Adrenal gland (tissue), 12 donors: ENCODE data around the gene P2RY2. TPM values are rescaled to one million over a fixed set of nuclear protein-coding genes. Genes with fewer than 3 reads are reported as not detected.
"Not testable (repeated sequence)": the region's sequence is repeated elsewhere in the genome, so short reads cannot be mapped to it uniquely, and the experiment has no call there.

ENCODE experiments used
- DNase-seq, 7 donors: peaks; one replicate each; pipeline ENCODE4 v3.0.0-alpha.2; 2019 to 2020
- H3K27ac ChIP-seq, 5 donors: fragments of 200-600 bp; sonication (generic) in 4 of 5; 1 replicate in 3 of 5; 2 replicates in 2 of 5; pipeline versions ENCODE4 v1.5.1 to v1.8.0; 2016 to 2020; ENCODE audit warnings: mild to moderate bottlenecking in 1 of 5
- H3K27me3 ChIP-seq: fragments of 200-600 bp; 2 replicates; pipeline ENCODE4 v1.8.0; 2021
- H3K36me3 ChIP-seq, 2 donors: fragments of 200-600 bp; replicated peaks in 1 of 2; 1 replicate in 1 of 2; 2 replicates in 1 of 2; pipeline versions ENCODE4 v1.5.1 to v1.8.0; 2018 to 2022
- H3K4me1 ChIP-seq, 2 donors: fragments of 200-600 bp; replicated peaks in 1 of 2; 1 replicate in 1 of 2; 2 replicates in 1 of 2; pipeline versions ENCODE4 v1.5.1 to v1.8.0; 2018 to 2021
- H3K4me3 ChIP-seq, 4 donors: fragments of 200-600 bp; sonication (generic) in 3 of 4; one replicate each; pipeline ENCODE4 v1.5.1; 2016 to 2018
- H3K9me3 ChIP-seq, 3 donors: fragments of 200-600 bp; sonication (generic) in 1 of 3; replicated peaks in 1 of 3; 1 replicate in 2 of 3; 2 replicates in 1 of 3; pipeline versions ENCODE4 v1.5.1 to v1.8.0; 2016 to 2021
- CTCF ChIP-seq, 6 experiments: fragments of 450-650 bp in 4 of 6; fragments of 200-600 bp in 2 of 6; sonication (generic) in 1 of 6; IDR thresholded peaks; 1 replicate in 5 of 6; 2 replicates in 1 of 6; pipeline versions ENCODE4 v1.5.1 to v1.8.0; 2016 to 2021; ENCODE audit warnings: antibody characterized with exemption in 6 of 6, mild to moderate bottlenecking in 2 of 6, moderate library complexity in 1 of 6
- POLR2A ChIP-seq, 2 donors: fragments of 450-650 bp; IDR thresholded peaks; one replicate each; pipeline ENCODE4 v1.6.1; 2017; ENCODE audit warnings: antibody characterized with exemption in 2 of 2, mild to moderate bottlenecking in 2 of 2, moderate library complexity in 1 of 2
- WGBS, 4 donors: extraction: QIAGEN DNeasy Blood & Tissue Kit in 2 of 4; methylation state at CpG; one replicate each; pipeline versions ENCODE4 v1.1.5 to v1.1.7; 2013 to 2017; 5-methylcytosine and 5-hydroxymethylcytosine counted together
- intact Hi-C, 2 donors: fragments of 100-400 bp; cut with DNase I; formaldehyde crosslinking; loops; one replicate each; pipeline versions ENCODE4 v1.14.1 to v1.15.0; 2022 to 2023
- polyA plus RNA-seq, 3 donors: library from polyadenylated mRNA; stranded (reverse); fragments of 200-250 nt in 2 of 3; fragments of 350-450 nt in 1 of 3; fragmentation: Illumina TruSeq in 1 of 3; extraction: RNeasy Lipid Tissue Mini Kit (QIAGEN cat#74804) in 1 of 3; gene quantifications; one replicate each; pipeline ENCODE4 v1.2.3, GENCODE V29; 2013 to 2014
- total RNA-seq, 9 donors: library from RNA; depleted of rRNA in 4 of 9; stranded (reverse); fragments of >200 nt in 4 of 9; fragments of 120-200 nt in 1 of 9; fragmentation: NEBNext Ultra II Directional in 1 of 9; extraction: Animal tissue kit (Norgen Biotek cat#: 25700) in 1 of 9; gene quantifications; one replicate each; pipeline versions ENCODE4 v1.1.0 to v1.2.4, GENCODE V29; 2013 to 2023
- donor health status: healthy with polysubstance abuse.
- donor health status: Bipolar disorder and iron deficiency.
- donor health status: DM: yes; HTN: yes; CAD: no.
- donor health status: DM: no; HTN: no; CAD: no.
- donor health status: DM: no; HTN: no; CAD: no.
- donor health status: DM: yes; HTN: yes; CAD: no.

The P2RY2 gene
- total and polyA plus RNA-seq, 12 donors: 1.3 to 51.6 (median 7.6) TPM

- WGBS, 4 donors: 82 to 94% (median 90%) methylated on average over 7 of the region's 7 CpGs
- TF ChIP-seq POLR2A (IDR thresholded peaks at IDR 0.05) (no peak), CTCF (IDR thresholded peaks at IDR 0.05) (no peak)
- H3K27me3 ChIP-seq: no peaks in the 10 kb centered on the region
- peak overlapping the region in 3 of 5 donors; percentile 17 to 76 (median 49) for H3K27ac ChIP-seq
- H3K36me3 ChIP-seq: no peaks in the 10 kb centered on the region
- H3K4me1 ChIP-seq: peaks cover 0 to 4% of the 10 kb centered on the region in 2 donors
- H3K9me3 ChIP-seq: no peaks in the 10 kb centered on the region
- H3K4me3 ChIP-seq: peak overlapping the region in 1 of 4 donors; percentile 19
- DNase-seq: peak in 1 of 7 donors; percentile 2
- intact Hi-C loops: no loop called here
These were observed 54.6 kb downstream of the P2RY2 start for GRCh38 chr11:73272680-73273038.

GRCh38 chr11:73273222-73273895 lies 55.3 kb downstream of the P2RY2 start:
- intact Hi-C loops: no loop called here
- Histone ChIP-seq H3K27ac (no peak overlapping the region), H3K9me3 (no peaks in the 10 kb centered on the region), H3K4me3 (peak overlapping the region in 1 of 4 donors; percentile 26), H3K36me3 (no peaks in the 10 kb centered on the region), H3K4me1 (peaks cover 0 to 5% of the 10 kb centered on the region in 2 donors), H3K27me3 (no peaks in the 10 kb centered on the region)
- TF ChIP-seq CTCF (IDR thresholded peaks at IDR 0.05) (no peak), POLR2A (IDR thresholded peaks at IDR 0.05) (no peak)
- DNase-seq: peak in 4 of 7 donors; percentile 0 to 34 (median 9)
- WGBS, 4 donors: 56 to 77% (median 73%) methylated on average over 8 of the region's 8 CpGs

- H3K27ac ChIP-seq, H3K4me1 ChIP-seq, H3K27me3 ChIP-seq, H3K9me3 ChIP-seq, H3K36me3 ChIP-seq, DNase-seq, intact Hi-C loops: not testable (repeated sequence)
- 72 to 88% (median 81%) methylated on average over 4 of the region's 4 CpGs for WGBS, 4 donors
- H3K4me3 ChIP-seq: peak overlapping the region in 1 of 4 donors; percentile 12
These were observed 56.1 kb downstream of the P2RY2 start for GRCh38 chr11:73274191-73274590.

- peak overlapping the region in 1 of 5 donors; percentile 65 for H3K27ac ChIP-seq
- no peaks in the 10 kb centered on the region for H3K36me3 ChIP-seq
- peak overlapping the region in 1 of 4 donors; percentile 12 for H3K4me3 ChIP-seq
- no peak for TF ChIP-seq CTCF (IDR thresholded peaks at IDR 0.05)
- TF ChIP-seq POLR2A (IDR thresholded peaks at IDR 0.05): no peak
- peaks cover 0 to 5% of the 10 kb centered on the region in 2 donors for H3K4me1 ChIP-seq
- 74 to 91% (median 78%) methylated on average over 6 to 11 of the region's 11 CpGs for WGBS, 4 donors
- no peaks in the 10 kb centered on the region for H3K9me3 ChIP-seq
- H3K27me3 ChIP-seq: no peaks in the 10 kb centered on the region
- intact Hi-C loops: no loop called here
- peak in 3 of 7 donors; percentile 13 to 26 (median 18) for DNase-seq
These were observed 56.8 kb downstream of the P2RY2 start for GRCh38 chr11:73274722-73275380.
